Panc1 (cell line): ENCODE measurements around the gene TSPAN14. TPM values are rescaled to one million over a fixed set of nuclear protein-coding genes. Genes with fewer than 3 reads are reported as not detected.

ENCODE experiments used
- ATAC-seq: fragments of 200-7000 bp; cut with Tn5 transposase; 2 replicates; pipeline ENCODE4 v1.9.1; 2020; ENCODE audit warnings: mild to moderate bottlenecking, moderate library complexity
- BruUV-seq: library from RNA; stranded (reverse); fragments of 400-500 nt; replicated peaks from 2 replicates; lab custom pipeline; 2021; lab: Mats Ljungman, UMichigan
- CTCF ChIA-PET: fragments of 300-600 bp; sonication (Branson Sonifier 250); formaldehyde crosslinking; loops from one replicate; lab custom pipeline; 2022; ENCODE audit warnings: antibody characterized with exemption; lab: Charles Lee
- POLR2A ChIA-PET: fragments of 300-600 bp; sonication (Branson Sonifier 250); formaldehyde crosslinking; loops from one replicate; lab custom pipeline; 2022; ENCODE audit warnings: antibody characterized with exemption; lab: Charles Lee
- DNase-seq: peaks from one replicate; pipeline ENCODE4 v3.0.0-alpha.2; 2010; ENCODE audit warnings: low read depth, low spot score
- H3K27ac ChIP-seq: 2 replicates; pipeline ENCODE4 v1.5.1; 2011; ENCODE audit warnings: mild to moderate bottlenecking, low read length, inconsistent platforms
- H3K27me3 ChIP-seq: fragments of 200-500 bp; sonication (Bioruptor generic); 2 replicates; pipeline ENCODE4 v1.6.0; 2014; ENCODE audit warnings: low read length, inconsistent platforms; ENCODE audit not compliant: control insufficient read depth, insufficient read depth
- H3K36me3 ChIP-seq: fragments of 200-500 bp; sonication (Bioruptor generic); 2 replicates; pipeline ENCODE4 v1.5.1; 2014; ENCODE audit warnings: inconsistent platforms, mild to moderate bottlenecking, low read length, moderate library complexity; ENCODE audit not compliant: control insufficient read depth, insufficient read depth
- H3K4me1 ChIP-seq: 2 replicates; pipeline ENCODE4 v1.5.1; 2011; ENCODE audit warnings: inconsistent platforms, mild to moderate bottlenecking, low read length, moderate library complexity; ENCODE audit not compliant: control insufficient read depth, insufficient read depth
- H3K4me3 ChIP-seq, 2 experiments: 2 replicates each; pipeline ENCODE4 v1.5.1; 2011 to 2012; ENCODE audit warnings: low read depth in 2 of 2, low read length in 2 of 2, mild to moderate bottlenecking in 2 of 2, inconsistent platforms in 1 of 2, moderate library complexity in 1 of 2
- H3K9me3 ChIP-seq: fragments of 200-500 bp; sonication (Bioruptor generic); 2 replicates; pipeline ENCODE4 v1.5.1; 2014; ENCODE audit warnings: low read depth, mild to moderate bottlenecking, inconsistent platforms, low read length, moderate library complexity; ENCODE audit not compliant: control insufficient read depth, insufficient read depth
- POLR2AphosphoS5 ChIP-seq: IDR thresholded peaks from 2 replicates; pipeline ENCODE4 v1.6.1; 2012; ENCODE audit warnings: mild to moderate bottlenecking, low read depth, low read length, moderate library complexity
- SIN3A ChIP-seq: IDR thresholded peaks from 2 replicates; pipeline ENCODE4 v1.6.1; 2012; ENCODE audit warnings: low read depth, mild to moderate bottlenecking, low read length, moderate library complexity, borderline replicate concordance; ENCODE audit not compliant: insufficient read depth
- TCF7L2 ChIP-seq: IDR thresholded peaks from 2 replicates; pipeline ENCODE4 v1.6.1; 2011; ENCODE audit warnings: mild to moderate bottlenecking, low read depth, low read length, inconsistent platforms
- in situ Hi-C: cut with HindIII; loops from 2 replicates; pipeline ENCODE4 v1.10.0; 2016; ENCODE audit warnings: low sequenced_read_pairs, low pct_unique_long_range_greater_than_20kb
- intact Hi-C: fragments of 100-400 bp; cut with micrococcal nuclease; formaldehyde crosslinking; loops from one replicate; pipeline ENCODE4 v1.10.0; 2022; ENCODE audit not compliant: unreplicated experiment
- total RNA-seq: library from RNA; stranded (reverse); gene quantifications from one replicate; pipeline ENCODE4 v1.2.1, GENCODE V29; 2021; ENCODE audit not compliant: unreplicated experiment
- TF ChIP-seq, protein P1 (sequence below), 2 experiments: IDR thresholded peaks; 2 replicates each; pipeline ENCODE4 v1.6.1; 2011 to 2012; ENCODE audit warnings: low read depth in 2 of 2, control low read depth in 1 of 2, low read length in 1 of 2, mild to moderate bottlenecking in 1 of 2, moderate library complexity in 1 of 2; ENCODE audit not compliant: insufficient read depth in 1 of 2
- TF ChIP-seq, protein P2 (sequence below): fragments of 450-650 bp; IDR thresholded peaks from 2 replicates; pipeline ENCODE4 v1.5.1; 2017; ENCODE audit warnings: mild to moderate bottlenecking

TSPAN14 gene
- total RNA-seq, 1 experiment from 2014 or later, result 39.0 TPM

DNA sequence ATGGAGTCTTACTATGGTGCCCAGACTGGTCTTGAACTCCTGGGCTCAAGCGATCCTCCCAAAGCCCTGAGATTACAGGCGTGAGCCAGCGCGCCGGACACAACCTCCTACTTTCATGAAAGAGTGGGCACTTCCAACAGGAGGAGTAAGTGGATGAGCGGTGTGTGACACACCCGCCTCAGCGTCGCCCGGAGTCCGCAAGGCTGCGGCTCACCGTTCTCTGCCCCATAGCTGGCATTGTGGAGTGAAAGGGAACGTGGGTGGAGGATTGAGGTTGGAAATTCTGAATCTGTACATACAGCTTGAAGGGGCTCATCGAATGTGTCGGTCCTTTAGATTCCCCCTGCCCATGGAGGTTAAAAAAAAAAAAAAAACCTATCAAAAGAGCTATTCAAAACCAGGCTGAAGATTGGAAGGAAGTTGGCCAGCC, 46.3 kb upstream of the TSPAN14 start:
- CTCF ChIA-PET, result interaction anchor here (0.6 kb wide), 1 partner anchor 29 kb away, joined by 3 read pairs; no protein-coding TSS in a partner anchor
- peak; percentile 17 for DNase-seq

DNA sequence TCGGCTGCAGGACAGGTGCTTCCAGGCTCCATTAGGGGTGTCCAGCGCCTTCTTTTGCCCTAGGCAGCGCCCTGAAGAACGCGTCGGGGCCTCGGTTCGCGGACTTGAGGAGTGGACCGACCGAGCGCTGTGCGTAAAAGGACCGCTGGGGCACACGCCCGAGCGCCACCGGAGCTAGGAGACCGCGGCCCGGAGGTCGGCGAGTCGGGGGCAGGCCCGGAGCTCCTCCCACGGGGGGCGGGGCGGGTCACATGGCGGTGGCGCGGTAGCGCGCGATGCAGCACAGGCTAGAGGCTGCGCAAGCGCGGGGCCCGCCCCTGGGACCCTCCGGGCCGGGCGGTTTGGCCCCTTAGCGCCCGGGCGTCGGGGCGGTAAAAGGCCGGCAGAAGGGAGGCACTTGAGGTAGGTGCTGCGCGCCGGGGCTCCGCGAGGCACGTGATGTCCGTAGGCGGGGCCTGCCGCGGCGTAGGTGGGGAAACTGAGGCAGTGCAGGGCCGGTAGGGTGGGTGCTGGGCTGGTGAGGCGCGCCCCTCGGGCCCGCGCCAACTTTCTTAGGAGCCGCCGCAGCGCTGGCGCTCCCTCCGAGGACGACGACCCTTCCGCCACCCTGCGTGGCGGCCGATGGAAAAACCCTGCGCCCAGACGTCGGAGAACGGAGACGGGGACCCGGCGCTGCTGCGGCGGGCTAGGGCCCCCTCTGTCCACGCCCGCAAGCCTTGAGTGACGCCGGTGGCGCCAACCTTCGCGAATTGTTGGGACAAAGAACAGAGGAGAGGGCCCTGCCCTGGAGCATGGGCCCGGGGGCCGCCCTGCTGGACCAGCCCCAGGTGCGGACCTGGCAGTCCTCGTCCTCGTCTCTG, 45.6 kb upstream of the TSPAN14 start, which contains the start of gene PRXL2A:
Gene PRXL2A (plus strand): TSS at position 310 of the 860 bp plus-strand sequence. CDS start 11,917 bp downstream, outside the sequence.
- intact Hi-C loops, result no loop called here
- in situ Hi-C loops, result no loop called here
- no peaks in the 10 kb centered on the region for H3K9me3 ChIP-seq
- peaks cover 10% of the 10 kb centered on the region; the same call in 1 of the 2 replicates for H3K4me1 ChIP-seq
- ATAC-seq, result peak; percentile 98
- H3K4me3 ChIP-seq, result peak within 1 kb of the TSS; percentile 68 to 80
- DNase-seq, result no peak
- ChIA-PET CTCF (interaction anchor here (0.6 kb wide), 1 partner anchor 30 kb away, joined by 3 read pairs; no protein-coding TSS in a partner anchor), POLR2A (interaction anchor here (0.6 to 0.7 kb wide), 2 partner anchors 14 to 1049 kb away, joined by 3 to 4 read pairs; no protein-coding TSS in a partner anchor)
- H3K27ac ChIP-seq, result peak within 1 kb of the TSS; percentile 45
- H3K36me3 ChIP-seq, result no peaks in the 10 kb centered on the region
- TF ChIP-seq TCF7L2 (no peak), SIN3A (0 out of 2 replicates have a peak, but pooled peaks have one; percentile 72)
- TF ChIP-seq, protein P1, sequence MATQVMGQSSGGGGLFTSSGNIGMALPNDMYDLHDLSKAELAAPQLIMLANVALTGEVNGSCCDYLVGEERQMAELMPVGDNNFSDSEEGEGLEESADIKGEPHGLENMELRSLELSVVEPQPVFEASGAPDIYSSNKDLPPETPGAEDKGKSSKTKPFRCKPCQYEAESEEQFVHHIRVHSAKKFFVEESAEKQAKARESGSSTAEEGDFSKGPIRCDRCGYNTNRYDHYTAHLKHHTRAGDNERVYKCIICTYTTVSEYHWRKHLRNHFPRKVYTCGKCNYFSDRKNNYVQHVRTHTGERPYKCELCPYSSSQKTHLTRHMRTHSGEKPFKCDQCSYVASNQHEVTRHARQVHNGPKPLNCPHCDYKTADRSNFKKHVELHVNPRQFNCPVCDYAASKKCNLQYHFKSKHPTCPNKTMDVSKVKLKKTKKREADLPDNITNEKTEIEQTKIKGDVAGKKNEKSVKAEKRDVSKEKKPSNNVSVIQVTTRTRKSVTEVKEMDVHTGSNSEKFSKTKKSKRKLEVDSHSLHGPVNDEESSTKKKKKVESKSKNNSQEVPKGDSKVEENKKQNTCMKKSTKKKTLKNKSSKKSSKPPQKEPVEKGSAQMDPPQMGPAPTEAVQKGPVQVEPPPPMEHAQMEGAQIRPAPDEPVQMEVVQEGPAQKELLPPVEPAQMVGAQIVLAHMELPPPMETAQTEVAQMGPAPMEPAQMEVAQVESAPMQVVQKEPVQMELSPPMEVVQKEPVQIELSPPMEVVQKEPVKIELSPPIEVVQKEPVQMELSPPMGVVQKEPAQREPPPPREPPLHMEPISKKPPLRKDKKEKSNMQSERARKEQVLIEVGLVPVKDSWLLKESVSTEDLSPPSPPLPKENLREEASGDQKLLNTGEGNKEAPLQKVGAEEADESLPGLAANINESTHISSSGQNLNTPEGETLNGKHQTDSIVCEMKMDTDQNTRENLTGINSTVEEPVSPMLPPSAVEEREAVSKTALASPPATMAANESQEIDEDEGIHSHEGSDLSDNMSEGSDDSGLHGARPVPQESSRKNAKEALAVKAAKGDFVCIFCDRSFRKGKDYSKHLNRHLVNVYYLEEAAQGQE (IDR thresholded peaks at IDR 0.05; ENCODE audit: insufficient read depth in 1 of 2, low read depth in 2 of 2, low read length in 1 of 2), result 0 out of 4 replicates have a peak, but pooled peaks of 1 of the 2 experiments have one; percentile 7
- BruUV-seq, result no TSS peak
- H3K27me3 ChIP-seq, result no peaks in the 10 kb centered on the region

More for the DNA sequence above, 46.3 kb upstream of the TSPAN14 start:
- POLR2A ChIA-PET, result interaction anchor here (0.6 to 0.7 kb wide), 2 partner anchors 15 to 1050 kb away, joined by 3 to 4 read pairs; no protein-coding TSS in a partner anchor
- no peak for TF ChIP-seq POLR2AphosphoS5
- TF ChIP-seq, protein P1 (IDR thresholded peaks at IDR 0.05; ENCODE audit: insufficient read depth in 1 of 2, low read depth in 2 of 2, low read length in 1 of 2), result no peak
- TF ChIP-seq, protein P2, sequence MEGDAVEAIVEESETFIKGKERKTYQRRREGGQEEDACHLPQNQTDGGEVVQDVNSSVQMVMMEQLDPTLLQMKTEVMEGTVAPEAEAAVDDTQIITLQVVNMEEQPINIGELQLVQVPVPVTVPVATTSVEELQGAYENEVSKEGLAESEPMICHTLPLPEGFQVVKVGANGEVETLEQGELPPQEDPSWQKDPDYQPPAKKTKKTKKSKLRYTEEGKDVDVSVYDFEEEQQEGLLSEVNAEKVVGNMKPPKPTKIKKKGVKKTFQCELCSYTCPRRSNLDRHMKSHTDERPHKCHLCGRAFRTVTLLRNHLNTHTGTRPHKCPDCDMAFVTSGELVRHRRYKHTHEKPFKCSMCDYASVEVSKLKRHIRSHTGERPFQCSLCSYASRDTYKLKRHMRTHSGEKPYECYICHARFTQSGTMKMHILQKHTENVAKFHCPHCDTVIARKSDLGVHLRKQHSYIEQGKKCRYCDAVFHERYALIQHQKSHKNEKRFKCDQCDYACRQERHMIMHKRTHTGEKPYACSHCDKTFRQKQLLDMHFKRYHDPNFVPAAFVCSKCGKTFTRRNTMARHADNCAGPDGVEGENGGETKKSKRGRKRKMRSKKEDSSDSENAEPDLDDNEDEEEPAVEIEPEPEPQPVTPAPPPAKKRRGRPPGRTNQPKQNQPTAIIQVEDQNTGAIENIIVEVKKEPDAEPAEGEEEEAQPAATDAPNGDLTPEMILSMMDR, result no peak
- TF ChIP-seq TCF7L2, result no peak
- TF ChIP-seq SIN3A, result no peak
- Histone ChIP-seq H3K4me1 (peaks cover 10% of the 10 kb centered on the region; the same call in 1 of the 2 replicates), H3K9me3 (no peaks in the 10 kb centered on the region), H3K4me3 (peak overlapping the region; percentile 68 to 80), H3K27me3 (no peaks in the 10 kb centered on the region), H3K36me3 (no peaks in the 10 kb centered on the region), H3K27ac (peak overlapping the region; percentile 45)
- in situ Hi-C loops (no loop called here), intact Hi-C loops (no loop called here)
- no TSS peak for BruUV-seq
- ATAC-seq, result peak; percentile 80
